ENCODE data around the gene TEAD3. TPM values are rescaled to one million over a fixed set of nuclear protein-coding genes. Genes with fewer than 3 reads are reported as not detected.
"Not testable (repeated sequence)": the region's sequence is repeated elsewhere in the genome, so short reads cannot be mapped to it uniquely, and the experiment has no call there.

Gene TEAD3
- total and polyA plus RNA-seq, 8 donors: 3.0 to 10.0 (median 5.6) TPM

DNA sequence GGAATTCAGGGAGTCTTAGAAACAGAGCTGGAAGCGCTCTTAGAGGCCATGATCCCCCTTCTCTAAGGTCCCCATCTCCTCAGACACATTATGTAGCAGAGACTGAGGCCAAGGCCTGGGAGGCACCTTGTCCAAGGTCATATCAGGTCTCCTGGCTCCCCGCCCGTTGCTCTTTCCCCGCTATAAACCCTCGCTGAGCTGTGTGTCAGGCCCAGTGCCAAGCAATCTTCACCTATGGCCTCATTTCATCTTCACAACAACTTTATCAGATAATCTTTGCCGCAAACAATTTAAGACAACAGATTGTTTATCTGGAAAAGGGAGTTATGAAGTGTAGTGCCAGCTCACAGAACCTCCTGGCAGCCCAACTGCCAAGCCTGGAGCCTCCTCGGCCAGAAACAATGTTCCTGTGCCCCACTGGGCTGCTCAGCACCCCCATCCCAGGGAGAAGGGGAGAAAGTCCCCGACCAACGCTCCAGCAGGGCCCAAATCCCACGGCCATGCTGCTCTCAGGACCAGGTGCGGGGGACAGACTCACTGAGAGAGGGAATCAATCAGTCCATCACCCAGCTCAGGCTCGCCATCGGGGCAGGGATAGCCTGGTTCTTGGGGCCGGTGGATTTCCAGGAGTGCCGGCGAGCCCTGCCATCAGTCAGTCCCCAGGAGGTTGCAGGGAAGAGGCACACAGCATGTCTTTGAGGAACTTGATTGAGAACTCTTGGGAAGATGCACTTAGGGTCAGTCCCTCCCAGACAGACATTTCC, 61.6 kb downstream of the TEAD3 start:
- H3K27ac ChIP-seq: no peak overlapping the region
- ATAC-seq: peak in 1 of 4 donors; percentile 30

DNA sequence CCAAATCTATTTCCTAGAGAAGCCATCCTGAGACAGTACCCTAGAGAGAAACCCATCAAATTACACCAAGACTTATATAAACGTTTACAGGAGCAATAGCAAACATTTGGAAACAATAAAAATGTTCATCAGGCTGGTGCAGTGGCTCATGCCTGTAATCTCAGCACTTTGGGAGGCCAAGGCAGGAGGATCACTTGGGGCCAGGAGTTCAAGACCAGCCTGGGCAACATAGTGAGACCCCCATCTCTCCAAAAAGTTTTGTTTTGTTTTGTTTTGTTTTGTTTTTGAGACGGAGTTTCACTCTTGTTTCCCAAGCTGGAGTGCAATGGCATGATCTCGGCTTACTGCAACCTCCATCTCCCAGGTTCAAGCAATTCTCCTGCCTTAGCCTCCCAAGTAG, 64.2 kb downstream of the TEAD3 start:
- intact Hi-C loops (cut with DNase I); H3K27ac ChIP-seq; DNase-seq; FAIRE-seq; H3K27me3 ChIP-seq; H3K4me3 ChIP-seq; H3K36me3 ChIP-seq; H3K9me3 ChIP-seq; H3K4me1 ChIP-seq; ATAC-seq: not testable (repeated sequence)
- WGBS, 2 donors: 60 to 67% methylated on average over 3 of the region's 3 CpGs

More for the DNA sequence above, 61.6 kb downstream of the TEAD3 start:
- DNase-seq (peak in 2 of 6 donors; percentile 33 to 49), FAIRE-seq (no peak)
- Histone ChIP-seq H3K9me3 (no peaks in the 10 kb centered on the region), H3K27me3 (no peaks in the 10 kb centered on the region), H3K36me3 (no peaks in the 10 kb centered on the region), H3K4me3 (no peak overlapping the region), H3K4me1 (no peaks in the 10 kb centered on the region)
- TF ChIP-seq, protein P1, sequence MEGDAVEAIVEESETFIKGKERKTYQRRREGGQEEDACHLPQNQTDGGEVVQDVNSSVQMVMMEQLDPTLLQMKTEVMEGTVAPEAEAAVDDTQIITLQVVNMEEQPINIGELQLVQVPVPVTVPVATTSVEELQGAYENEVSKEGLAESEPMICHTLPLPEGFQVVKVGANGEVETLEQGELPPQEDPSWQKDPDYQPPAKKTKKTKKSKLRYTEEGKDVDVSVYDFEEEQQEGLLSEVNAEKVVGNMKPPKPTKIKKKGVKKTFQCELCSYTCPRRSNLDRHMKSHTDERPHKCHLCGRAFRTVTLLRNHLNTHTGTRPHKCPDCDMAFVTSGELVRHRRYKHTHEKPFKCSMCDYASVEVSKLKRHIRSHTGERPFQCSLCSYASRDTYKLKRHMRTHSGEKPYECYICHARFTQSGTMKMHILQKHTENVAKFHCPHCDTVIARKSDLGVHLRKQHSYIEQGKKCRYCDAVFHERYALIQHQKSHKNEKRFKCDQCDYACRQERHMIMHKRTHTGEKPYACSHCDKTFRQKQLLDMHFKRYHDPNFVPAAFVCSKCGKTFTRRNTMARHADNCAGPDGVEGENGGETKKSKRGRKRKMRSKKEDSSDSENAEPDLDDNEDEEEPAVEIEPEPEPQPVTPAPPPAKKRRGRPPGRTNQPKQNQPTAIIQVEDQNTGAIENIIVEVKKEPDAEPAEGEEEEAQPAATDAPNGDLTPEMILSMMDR (IDR thresholded peaks at IDR 0.05): no peak
- intact Hi-C loops (cut with DNase I): no loop called here
- WGBS, 2 donors: 66 to 67% methylated on average over 16 of the region's 16 CpGs

DNA sequence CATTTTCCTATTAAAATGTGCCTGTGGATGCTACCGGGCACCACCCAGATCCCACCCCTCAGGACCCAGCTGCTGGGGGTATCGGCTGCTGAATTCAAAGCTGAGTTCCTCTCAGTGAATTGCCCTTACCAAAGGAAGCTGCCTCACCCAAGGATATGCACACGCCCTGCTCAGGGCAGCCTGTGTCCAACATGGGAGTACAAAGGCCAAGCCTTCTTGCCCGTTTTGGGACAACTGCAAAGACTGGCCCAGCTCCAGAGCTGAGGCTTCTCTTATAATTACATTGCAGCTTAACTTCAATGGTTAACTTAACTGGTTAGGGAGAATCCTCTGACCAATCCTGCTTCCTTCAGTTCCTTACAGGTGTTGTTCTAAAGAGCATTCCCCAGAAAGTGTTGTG, 64.6 kb downstream of the TEAD3 start:
- H3K9me3 ChIP-seq: no peaks in the 10 kb centered on the region
- no peak overlapping the region for H3K27ac ChIP-seq
- no peaks in the 10 kb centered on the region for H3K36me3 ChIP-seq
- ATAC-seq: no peak
- H3K4me3 ChIP-seq: no peak overlapping the region
- no peaks in the 10 kb centered on the region for H3K27me3 ChIP-seq
- DNase-seq: no peak
- no peaks in the 10 kb centered on the region for H3K4me1 ChIP-seq
- TF ChIP-seq, protein P1 (IDR thresholded peaks at IDR 0.05): no peak
- intact Hi-C loops (cut with DNase I): no loop called here
- WGBS, 2 donors: 68 to 76% methylated on average over 4 of the region's 4 CpGs
- FAIRE-seq: no peak

DNA sequence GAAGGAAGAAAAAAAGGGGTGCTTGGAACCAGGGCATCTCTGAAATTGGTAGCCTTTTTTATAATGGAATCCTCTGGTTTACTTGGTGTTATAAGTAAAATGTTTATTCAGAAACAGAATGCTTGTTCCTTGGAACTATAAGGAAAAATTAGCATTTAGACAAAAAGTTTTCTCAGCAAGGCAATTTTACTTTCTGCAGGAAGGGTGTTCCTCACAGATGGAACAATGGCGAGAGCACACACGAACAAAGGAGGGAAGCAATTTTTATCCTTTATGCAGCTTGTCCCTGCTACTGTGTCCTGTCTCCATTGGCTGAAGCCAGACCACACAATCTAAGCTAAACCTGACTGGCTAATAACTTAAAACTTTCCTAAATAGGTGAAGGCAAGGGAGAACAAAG, 67.4 kb downstream of the TEAD3 start:
- intact Hi-C loops (cut with DNase I): no loop called here
- Histone ChIP-seq H3K27ac (no peak overlapping the region), H3K36me3 (peaks cover 0 to 4% (median 0%) of the 10 kb centered on the region in 3 donors), H3K9me3 (no peaks in the 10 kb centered on the region), H3K4me3 (no peak overlapping the region), H3K4me1 (no peaks in the 10 kb centered on the region), H3K27me3 (no peaks in the 10 kb centered on the region)
- WGBS, 2 donors: 88 to 97% methylated on average over 2 of the region's 2 CpGs
- DNase-seq (no peak), ATAC-seq (no peak), FAIRE-seq (no peak)
- TF ChIP-seq, protein P1 (IDR thresholded peaks at IDR 0.05): no peak

DNA sequence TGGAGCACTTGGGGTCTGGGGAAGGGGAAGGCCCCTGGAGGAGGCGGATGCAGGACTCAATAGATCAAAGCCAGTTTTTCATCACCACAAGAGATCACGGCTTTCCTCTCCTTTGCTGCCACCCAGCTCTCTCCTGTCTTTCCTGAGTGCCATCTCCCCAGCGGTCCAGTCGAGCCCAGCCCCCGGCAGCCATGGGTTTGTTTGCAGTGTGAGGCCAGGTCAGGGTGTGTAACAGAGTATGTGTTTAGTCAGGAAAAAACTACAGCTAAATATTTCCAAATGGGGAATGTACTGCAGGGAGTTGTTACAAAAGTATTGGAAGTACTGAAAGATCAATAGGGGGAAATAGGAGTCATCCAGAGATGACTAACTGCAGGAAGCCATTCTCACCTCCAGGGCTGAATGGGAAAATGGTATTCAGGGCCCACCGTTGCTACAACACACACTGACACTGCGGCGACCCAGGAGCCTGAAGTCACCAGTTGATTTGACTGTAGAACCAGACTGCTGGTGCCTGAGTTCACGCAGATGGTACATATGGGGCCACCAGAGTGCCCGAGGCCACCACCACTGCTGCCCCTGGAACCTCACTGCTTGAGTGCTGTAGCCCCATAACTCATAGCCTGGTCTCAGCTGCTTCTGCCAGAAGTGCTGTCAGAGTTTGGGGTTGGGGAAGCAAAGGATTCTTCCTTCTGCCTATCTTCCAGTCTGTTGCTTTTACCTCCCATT, 68.3 kb downstream of the TEAD3 start:
- TF ChIP-seq, protein P1 (IDR thresholded peaks at IDR 0.05): no peak
- 88 to 89% methylated on average over 10 of the region's 10 CpGs for WGBS, 2 donors
- no peak overlapping the region for H3K4me3 ChIP-seq

More for the DNA sequence above, 68.3 kb downstream of the TEAD3 start:
- DNase-seq (no peak), ATAC-seq (no peak), FAIRE-seq (no peak)
- H3K9me3 ChIP-seq: no peaks in the 10 kb centered on the region
- H3K4me1 ChIP-seq: no peaks in the 10 kb centered on the region
- no peaks in the 10 kb centered on the region for H3K27me3 ChIP-seq
- H3K27ac ChIP-seq: no peak overlapping the region
- intact Hi-C loops (cut with DNase I): no loop called here
- peaks cover 0 to 7% (median 0%) of the 10 kb centered on the region in 3 donors for H3K36me3 ChIP-seq
